ENCODE data around the gene WFIKKN1.
A peak's percentile ranks its signal among the peaks of the same experiment; 100 is the strongest.

The WFIKKN1 gene

GRCh38 chr16:673399-673991 lies 42.7 kb downstream of the WFIKKN1 start:
- CTCF ChIA-PET = no interaction called here

GRCh38 chr16:674214-674881 lies 43.6 kb downstream of the WFIKKN1 start:
- ChIA-PET CTCF (interaction anchor here (1.4 kb wide), 1 partner anchor 10 kb away, joined by 8 read pairs; no protein-coding TSS in a partner anchor), POLR2A (interaction anchor here (1.2 to 2.6 kb wide), 5 partner anchors 8 to 16 kb away, joined by 3 to 10 read pairs (median 6); partner anchors contain the start of genes JMJD8 and WDR24)
- Histone ChIP-seq H3K36me3 (ENCODE audit: control insufficient read depth in 2 of 2, insufficient read depth in 1 of 2, low read length in 2 of 2) (peaks cover 0 to 58% of the 10 kb centered on the region in 2 experiments; a peak in 1 of 3 replicates), H3K27ac (ENCODE audit: extremely low read depth, low read depth, low read length) (no peak overlapping the region), H3K9me3 (ENCODE audit: control insufficient read depth, insufficient read depth, low read depth, low read length) (no peaks in the 10 kb centered on the region), H3K4me1 (ENCODE audit: control insufficient read depth, insufficient read depth, low read length) (peaks cover 5% of the 10 kb centered on the region; the same call in 1 of the 2 replicates), H3K4me3 (ENCODE audit: low read depth, low read length) (no peak overlapping the region)
- TF ChIP-seq ZNF521 (tag by site-specific recombination; IDR thresholded peaks at IDR 0.05) (no peak), BCL11B (tag by site-specific recombination; IDR thresholded peaks at IDR 0.05; ENCODE audit: low read depth) (peak; percentile 78), ZNF24 (tag by site-specific recombination; IDR thresholded peaks at IDR 0.05) (no peak), KLF16 (tag by site-specific recombination; IDR thresholded peaks at IDR 0.05) (no peak), ZNF777 (tag by site-specific recombination; IDR thresholded peaks at IDR 0.05; ENCODE audit: borderline replicate concordance) (no peak), ZNF701 (tag by site-specific recombination; IDR thresholded peaks at IDR 0.05) (no peak), HOXA7 (CRISPR knock-in tag; IDR thresholded peaks at IDR 0.05; ENCODE audit: borderline replicate concordance) (no peak), ZNF747 (tag by site-specific recombination; IDR thresholded peaks at IDR 0.05) (no peak), ZNF660 (tag by site-specific recombination; IDR thresholded peaks at IDR 0.05) (no peak), FEZF1 (tag by site-specific recombination; IDR thresholded peaks at IDR 0.05) (no peak), GLIS1 (tag by site-specific recombination; IDR thresholded peaks at IDR 0.05) (no peak)
- TF ChIP-seq, protein P1, sequence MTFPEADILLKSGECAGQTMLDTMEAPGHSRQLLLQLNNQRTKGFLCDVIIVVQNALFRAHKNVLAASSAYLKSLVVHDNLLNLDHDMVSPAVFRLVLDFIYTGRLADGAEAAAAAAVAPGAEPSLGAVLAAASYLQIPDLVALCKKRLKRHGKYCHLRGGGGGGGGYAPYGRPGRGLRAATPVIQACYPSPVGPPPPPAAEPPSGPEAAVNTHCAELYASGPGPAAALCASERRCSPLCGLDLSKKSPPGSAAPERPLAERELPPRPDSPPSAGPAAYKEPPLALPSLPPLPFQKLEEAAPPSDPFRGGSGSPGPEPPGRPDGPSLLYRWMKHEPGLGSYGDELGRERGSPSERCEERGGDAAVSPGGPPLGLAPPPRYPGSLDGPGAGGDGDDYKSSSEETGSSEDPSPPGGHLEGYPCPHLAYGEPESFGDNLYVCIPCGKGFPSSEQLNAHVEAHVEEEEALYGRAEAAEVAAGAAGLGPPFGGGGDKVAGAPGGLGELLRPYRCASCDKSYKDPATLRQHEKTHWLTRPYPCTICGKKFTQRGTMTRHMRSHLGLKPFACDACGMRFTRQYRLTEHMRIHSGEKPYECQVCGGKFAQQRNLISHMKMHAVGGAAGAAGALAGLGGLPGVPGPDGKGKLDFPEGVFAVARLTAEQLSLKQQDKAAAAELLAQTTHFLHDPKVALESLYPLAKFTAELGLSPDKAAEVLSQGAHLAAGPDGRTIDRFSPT (tag by site-specific recombination; IDR thresholded peaks at IDR 0.05) = peak; percentile 60

More at GRCh38 chr16:673399-673991, 42.7 kb downstream of the WFIKKN1 start:
- POLR2A ChIA-PET = interaction anchor here (1.2 to 1.3 kb wide), 2 partner anchors 8 to 17 kb away, joined by 3 read pairs; partner anchors contain the start of gene WDR24
- no peak overlapping the region for H3K27ac ChIP-seq (ENCODE audit: extremely low read depth, low read depth, low read length)
- no peaks in the 10 kb centered on the region for H3K4me1 ChIP-seq (ENCODE audit: control insufficient read depth, insufficient read depth, low read length)
- no peaks in the 10 kb centered on the region for H3K9me3 ChIP-seq (ENCODE audit: control insufficient read depth, insufficient read depth, low read depth, low read length)
- H3K4me3 ChIP-seq (ENCODE audit: low read depth, low read length) = no peak overlapping the region
- TF ChIP-seq ZNF629 (tag by site-specific recombination; IDR thresholded peaks at IDR 0.05) (no peak), ZIC2 (tag by site-specific recombination; IDR thresholded peaks at IDR 0.05) (0 out of 2 replicates have a peak, but pooled peaks have one; percentile 32), FEZF1 (tag by site-specific recombination; IDR thresholded peaks at IDR 0.05) (no peak), ZNF792 (tag by site-specific recombination; IDR thresholded peaks at IDR 0.05) (no peak), ZNF664 (tag by site-specific recombination; IDR thresholded peaks at IDR 0.05) (no peak), ZNF223 (tag by site-specific recombination; IDR thresholded peaks at IDR 0.05) (no peak), HOXD13 (CRISPR knock-in tag; IDR thresholded peaks at IDR 0.05; ENCODE audit: borderline replicate concordance) (no peak), GLIS2 (tag by site-specific recombination; IDR thresholded peaks at IDR 0.05) (peak; percentile 29; the same call in 1 of the 2 replicates), ZNF747 (tag by site-specific recombination; IDR thresholded peaks at IDR 0.05) (no peak)
- TF ChIP-seq, protein P2, sequence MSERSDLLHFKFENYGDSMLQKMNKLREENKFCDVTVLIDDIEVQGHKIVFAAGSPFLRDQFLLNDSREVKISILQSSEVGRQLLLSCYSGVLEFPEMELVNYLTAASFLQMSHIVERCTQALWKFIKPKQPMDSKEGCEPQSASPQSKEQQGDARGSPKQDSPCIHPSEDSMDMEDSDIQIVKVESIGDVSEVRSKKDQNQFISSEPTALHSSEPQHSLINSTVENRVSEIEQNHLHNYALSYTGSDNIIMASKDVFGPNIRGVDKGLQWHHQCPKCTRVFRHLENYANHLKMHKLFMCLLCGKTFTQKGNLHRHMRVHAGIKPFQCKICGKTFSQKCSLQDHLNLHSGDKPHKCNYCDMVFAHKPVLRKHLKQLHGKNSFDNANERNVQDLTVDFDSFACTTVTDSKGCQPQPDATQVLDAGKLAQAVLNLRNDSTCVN (tag by site-specific recombination; optimal IDR thresholded peaks at IDR 0.05) = no peak
- peaks cover 0 to 65% of the 10 kb centered on the region in 2 experiments; a peak in 1 of 3 replicates for H3K36me3 ChIP-seq (ENCODE audit: control insufficient read depth in 2 of 2, insufficient read depth in 1 of 2, low read length in 2 of 2)

All from HEK293 (cell line).